HG02840 (cell line): ENCODE measurements around the gene NRCAM.

ENCODE experiments used
- ATAC-seq: cut with Tn5 transposase; IDR thresholded peaks from one replicate; pipeline ENCODE4 v1.9.1; 2021; ENCODE audit warnings: mild to moderate bottlenecking, moderate library complexity, moderate number of reproducible peaks; ENCODE audit not compliant: unreplicated experiment, low FRiP score

The NRCAM gene

GRCh38 chr7:108460964-108461363 is 4.7 kb upstream of the NRCAM start:
- no peak for ATAC-seq

GRCh38 chr7:108459922-108460551 is 3.8 kb upstream of the NRCAM start:
- no peak for ATAC-seq

- no peak for ATAC-seq
Observed at GRCh38 chr7:108457871-108458270, 1.6 kb upstream of the NRCAM start.

GRCh38 chr7:108456845-108457540 is 757 bp upstream of the NRCAM start:
- no peak for ATAC-seq

- ATAC-seq = no peak
Observed at GRCh38 chr7:108455551-108455997, 662 bp downstream of the NRCAM start.

GRCh38 chr7:108454674-108455550 is 1.3 kb downstream of the NRCAM start:
- ATAC-seq = no peak

GRCh38 chr7:108454317-108454673 is 1.9 kb downstream of the NRCAM start:
- no peak for ATAC-seq

- no peak for ATAC-seq
Observed at GRCh38 chr7:108453320-108453719, 2.9 kb downstream of the NRCAM start.

- no peak for ATAC-seq
Observed at GRCh38 chr7:108452707-108453106, 3.5 kb downstream of the NRCAM start.

- no peak for ATAC-seq
Observed at GRCh38 chr7:108451296-108451848, 4.9 kb downstream of the NRCAM start.

GRCh38 chr7:108450160-108450559 is 6.1 kb downstream of the NRCAM start:
- no peak for ATAC-seq

GRCh38 chr7:108449521-108449920 is 6.7 kb downstream of the NRCAM start:
- ATAC-seq = no peak

- ATAC-seq = no peak
Observed at GRCh38 chr7:108448584-108449505, 7.4 kb downstream of the NRCAM start.

GRCh38 chr7:108442039-108442568 is 14.1 kb downstream of the NRCAM start:
- ATAC-seq = no peak

GRCh38 chr7:108441392-108441955 is 14.8 kb downstream of the NRCAM start:
- ATAC-seq = no peak

- ATAC-seq = no peak
Observed at GRCh38 chr7:108440613-108441012, 15.6 kb downstream of the NRCAM start.

GRCh38 chr7:108436906-108437305 is 19.3 kb downstream of the NRCAM start:
- no peak for ATAC-seq

- ATAC-seq = no peak
Observed at GRCh38 chr7:108434010-108434409, 22.2 kb downstream of the NRCAM start.

GRCh38 chr7:108431099-108431498 is 25.1 kb downstream of the NRCAM start:
- no peak for ATAC-seq
